DND-41 (cell line): Measurements from ENCODE around the gene GNE.

Experiments
- EZH2 ChIP-seq: IDR thresholded peaks from 3 replicates; pipeline ENCODE4 v1.6.1; 2012; ENCODE audit warnings: borderline replicate concordance, low read depth, mild to moderate bottlenecking, moderate library complexity, low read length, inconsistent platforms; ENCODE audit not compliant: severe bottlenecking
- TF ChIP-seq, protein P1 (sequence below): IDR thresholded peaks from 2 replicates; pipeline ENCODE4 v1.5.1; 2012; ENCODE audit warnings: borderline replicate concordance, low read length, moderate library complexity, mild to moderate bottlenecking; ENCODE audit not compliant: poor library complexity, severe bottlenecking; ENCODE audit errors: extremely low read depth

GRCh38 chr9:36250079-36250478 lies 8.2 kb downstream of the GNE start:
- TF ChIP-seq EZH2: no peak
- TF ChIP-seq, protein P1, sequence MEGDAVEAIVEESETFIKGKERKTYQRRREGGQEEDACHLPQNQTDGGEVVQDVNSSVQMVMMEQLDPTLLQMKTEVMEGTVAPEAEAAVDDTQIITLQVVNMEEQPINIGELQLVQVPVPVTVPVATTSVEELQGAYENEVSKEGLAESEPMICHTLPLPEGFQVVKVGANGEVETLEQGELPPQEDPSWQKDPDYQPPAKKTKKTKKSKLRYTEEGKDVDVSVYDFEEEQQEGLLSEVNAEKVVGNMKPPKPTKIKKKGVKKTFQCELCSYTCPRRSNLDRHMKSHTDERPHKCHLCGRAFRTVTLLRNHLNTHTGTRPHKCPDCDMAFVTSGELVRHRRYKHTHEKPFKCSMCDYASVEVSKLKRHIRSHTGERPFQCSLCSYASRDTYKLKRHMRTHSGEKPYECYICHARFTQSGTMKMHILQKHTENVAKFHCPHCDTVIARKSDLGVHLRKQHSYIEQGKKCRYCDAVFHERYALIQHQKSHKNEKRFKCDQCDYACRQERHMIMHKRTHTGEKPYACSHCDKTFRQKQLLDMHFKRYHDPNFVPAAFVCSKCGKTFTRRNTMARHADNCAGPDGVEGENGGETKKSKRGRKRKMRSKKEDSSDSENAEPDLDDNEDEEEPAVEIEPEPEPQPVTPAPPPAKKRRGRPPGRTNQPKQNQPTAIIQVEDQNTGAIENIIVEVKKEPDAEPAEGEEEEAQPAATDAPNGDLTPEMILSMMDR: no peak
